Measurements from ENCODE around the gene PID1.

- TF ChIP-seq, protein P1, sequence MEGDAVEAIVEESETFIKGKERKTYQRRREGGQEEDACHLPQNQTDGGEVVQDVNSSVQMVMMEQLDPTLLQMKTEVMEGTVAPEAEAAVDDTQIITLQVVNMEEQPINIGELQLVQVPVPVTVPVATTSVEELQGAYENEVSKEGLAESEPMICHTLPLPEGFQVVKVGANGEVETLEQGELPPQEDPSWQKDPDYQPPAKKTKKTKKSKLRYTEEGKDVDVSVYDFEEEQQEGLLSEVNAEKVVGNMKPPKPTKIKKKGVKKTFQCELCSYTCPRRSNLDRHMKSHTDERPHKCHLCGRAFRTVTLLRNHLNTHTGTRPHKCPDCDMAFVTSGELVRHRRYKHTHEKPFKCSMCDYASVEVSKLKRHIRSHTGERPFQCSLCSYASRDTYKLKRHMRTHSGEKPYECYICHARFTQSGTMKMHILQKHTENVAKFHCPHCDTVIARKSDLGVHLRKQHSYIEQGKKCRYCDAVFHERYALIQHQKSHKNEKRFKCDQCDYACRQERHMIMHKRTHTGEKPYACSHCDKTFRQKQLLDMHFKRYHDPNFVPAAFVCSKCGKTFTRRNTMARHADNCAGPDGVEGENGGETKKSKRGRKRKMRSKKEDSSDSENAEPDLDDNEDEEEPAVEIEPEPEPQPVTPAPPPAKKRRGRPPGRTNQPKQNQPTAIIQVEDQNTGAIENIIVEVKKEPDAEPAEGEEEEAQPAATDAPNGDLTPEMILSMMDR (IDR thresholded peaks at IDR 0.05; ENCODE audit: low read length), result no peak
- no peak for TF ChIP-seq EZH2 (optimal IDR thresholded peaks at IDR 0.05; ENCODE audit: low read depth, low read length)
These were observed 89.4 kb downstream of the PID1 start for GRCh38 chr2:229181641-229182040.
